Measurements from ENCODE around the gene ADGRE2.
"Not testable (repeated sequence)": the region's sequence is repeated elsewhere in the genome, so short reads cannot be mapped to it uniquely, and the experiment has no call there.

The ADGRE2 gene

GRCh38 chr19:14769201-14769600, 9.2 kb downstream of the ADGRE2 start:
- DNase-seq = no peak
- Histone ChIP-seq H3K4me3 (ENCODE audit: insufficient read depth, low read depth, low read length, poor library complexity, severe bottlenecking) (no peak overlapping the region), H3K27ac (ENCODE audit: insufficient read depth, low read length, poor library complexity, severe bottlenecking) (no peak overlapping the region), H3K27me3 (replicated peaks; ENCODE audit: control insufficient read depth, insufficient read depth, low read length, poor library complexity, severe bottlenecking) (no peaks in the 10 kb centered on the region), H3K36me3 (ENCODE audit: control insufficient read depth, insufficient read depth, low read length) (no peaks in the 10 kb centered on the region), H3K9me3 (ENCODE audit: control insufficient read depth, low read length) (no peaks in the 10 kb centered on the region), H3K4me1 (ENCODE audit: control insufficient read depth, insufficient read depth, low read length, poor library complexity, severe bottlenecking) (no peaks in the 10 kb centered on the region)

GRCh38 chr19:14768001-14768400, 10.4 kb downstream of the ADGRE2 start:
- DNase-seq = no peak
- no peak overlapping the region for H3K4me3 ChIP-seq (ENCODE audit: insufficient read depth, low read depth, low read length, poor library complexity, severe bottlenecking)
- H3K36me3 ChIP-seq (ENCODE audit: control insufficient read depth, insufficient read depth, low read length) = no peaks in the 10 kb centered on the region
- no peaks in the 10 kb centered on the region for H3K9me3 ChIP-seq (ENCODE audit: control insufficient read depth, low read length)
- H3K4me1 ChIP-seq (ENCODE audit: control insufficient read depth, insufficient read depth, low read length, poor library complexity, severe bottlenecking) = no peaks in the 10 kb centered on the region
- H3K27ac ChIP-seq (ENCODE audit: insufficient read depth, low read length, poor library complexity, severe bottlenecking) = no peak overlapping the region
- H3K27me3 ChIP-seq (replicated peaks; ENCODE audit: control insufficient read depth, insufficient read depth, low read length, poor library complexity, severe bottlenecking) = no peaks in the 10 kb centered on the region

DNA sequence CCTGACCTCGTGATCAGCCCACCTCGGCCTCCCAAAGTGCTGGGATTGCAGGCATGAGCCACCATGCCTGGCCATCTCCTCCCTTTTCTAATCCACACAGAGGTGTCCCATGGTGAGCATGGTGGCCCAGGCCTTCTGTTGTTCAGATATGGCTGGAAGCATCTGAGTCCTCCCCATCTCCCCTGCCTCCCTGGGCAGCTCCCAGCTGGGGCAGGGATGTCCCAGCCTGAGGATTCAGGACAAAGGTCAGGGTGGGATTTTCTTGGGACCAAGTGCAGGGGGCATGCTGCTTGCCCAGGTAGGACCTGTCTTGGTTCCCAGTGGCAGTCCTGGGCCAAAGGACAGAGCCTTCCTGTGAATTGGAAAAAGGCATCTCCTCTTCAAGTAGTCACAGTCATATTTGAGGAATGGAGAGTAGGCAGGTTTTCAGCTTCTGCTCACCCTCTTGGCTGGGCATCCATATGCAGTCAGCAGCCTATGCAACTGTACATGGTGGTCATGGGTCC, 10.8 kb downstream of the ADGRE2 start:
- no peaks in the 10 kb centered on the region for H3K27me3 ChIP-seq (replicated peaks; ENCODE audit: control insufficient read depth, insufficient read depth, low read length, poor library complexity, severe bottlenecking)
- no peak for DNase-seq
- H3K4me1 ChIP-seq (ENCODE audit: control insufficient read depth, insufficient read depth, low read length, poor library complexity, severe bottlenecking) = no peaks in the 10 kb centered on the region
- H3K9me3 ChIP-seq (ENCODE audit: control insufficient read depth, low read length) = no peaks in the 10 kb centered on the region
- no peak overlapping the region for H3K4me3 ChIP-seq (ENCODE audit: insufficient read depth, low read depth, low read length, poor library complexity, severe bottlenecking)
- no peak overlapping the region for H3K27ac ChIP-seq (ENCODE audit: insufficient read depth, low read length, poor library complexity, severe bottlenecking)
- H3K36me3 ChIP-seq (ENCODE audit: control insufficient read depth, insufficient read depth, low read length) = no peaks in the 10 kb centered on the region

DNA sequence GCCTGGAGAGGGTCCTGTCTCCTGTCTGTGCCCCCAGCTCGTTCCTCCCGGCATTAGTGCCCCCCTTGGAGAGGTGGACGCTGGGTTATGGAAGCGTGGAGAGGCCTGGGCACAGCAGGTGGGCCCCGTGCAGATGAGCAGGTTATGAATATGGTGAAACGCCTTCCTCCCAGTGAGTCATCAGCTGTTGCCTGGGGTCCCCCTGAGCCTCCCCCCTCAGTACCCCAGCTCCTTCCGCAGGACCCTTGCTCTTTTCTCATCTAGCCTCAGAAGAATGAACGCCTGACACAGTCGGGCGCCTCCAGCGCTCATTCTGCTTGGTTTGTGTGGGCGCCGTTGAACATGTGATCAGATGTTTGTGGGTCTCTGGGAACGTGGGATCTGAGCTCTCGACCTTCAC, 12.5 kb downstream of the ADGRE2 start:
- not testable (repeated sequence) for H3K4me3 ChIP-seq (ENCODE audit: insufficient read depth, low read depth, low read length, poor library complexity, severe bottlenecking)

DNA sequence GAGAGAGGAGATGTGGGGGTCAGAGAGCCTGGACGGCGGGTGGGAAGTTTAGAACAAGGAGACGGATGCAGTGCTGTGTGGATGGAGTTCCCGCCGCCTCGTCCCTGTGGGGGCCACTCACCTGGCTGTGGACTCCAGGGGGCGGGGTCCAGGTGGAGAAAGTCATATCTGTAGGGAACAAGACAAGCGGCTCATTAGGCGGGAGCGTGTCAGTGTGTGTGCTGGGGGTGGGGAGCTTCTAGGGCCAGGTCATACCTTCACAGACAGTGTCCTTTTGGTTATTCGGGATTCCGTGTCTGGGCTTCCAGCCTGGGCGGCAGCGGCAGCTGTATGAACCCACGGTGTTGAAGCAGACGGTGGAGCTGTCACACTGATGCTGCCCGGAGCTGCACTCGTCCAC, 13.0 kb downstream of the ADGRE2 start:
- not testable (repeated sequence) for H3K4me3 ChIP-seq (ENCODE audit: insufficient read depth, low read depth, low read length, poor library complexity, severe bottlenecking); H3K36me3 ChIP-seq (ENCODE audit: control insufficient read depth, insufficient read depth, low read length); H3K4me1 ChIP-seq (ENCODE audit: control insufficient read depth, insufficient read depth, low read length, poor library complexity, severe bottlenecking); H3K27me3 ChIP-seq (replicated peaks; ENCODE audit: control insufficient read depth, insufficient read depth, low read length, poor library complexity, severe bottlenecking); DNase-seq; H3K27ac ChIP-seq (ENCODE audit: insufficient read depth, low read length, poor library complexity, severe bottlenecking); H3K9me3 ChIP-seq (ENCODE audit: control insufficient read depth, low read length)

More for the DNA sequence above, 12.5 kb downstream of the ADGRE2 start:
- H3K9me3 ChIP-seq (ENCODE audit: control insufficient read depth, low read length); H3K4me1 ChIP-seq (ENCODE audit: control insufficient read depth, insufficient read depth, low read length, poor library complexity, severe bottlenecking); H3K36me3 ChIP-seq (ENCODE audit: control insufficient read depth, insufficient read depth, low read length); H3K27ac ChIP-seq (ENCODE audit: insufficient read depth, low read length, poor library complexity, severe bottlenecking); H3K27me3 ChIP-seq (replicated peaks; ENCODE audit: control insufficient read depth, insufficient read depth, low read length, poor library complexity, severe bottlenecking); DNase-seq: not testable (repeated sequence)

GRCh38 chr19:14764401-14764800, 14.0 kb downstream of the ADGRE2 start:
- no peaks in the 10 kb centered on the region for H3K27me3 ChIP-seq (replicated peaks; ENCODE audit: control insufficient read depth, insufficient read depth, low read length, poor library complexity, severe bottlenecking)
- H3K4me3 ChIP-seq (ENCODE audit: insufficient read depth, low read depth, low read length, poor library complexity, severe bottlenecking) = no peak overlapping the region
- H3K9me3 ChIP-seq (ENCODE audit: control insufficient read depth, low read length) = no peaks in the 10 kb centered on the region
- H3K4me1 ChIP-seq (ENCODE audit: control insufficient read depth, insufficient read depth, low read length, poor library complexity, severe bottlenecking) = no peaks in the 10 kb centered on the region
- no peak for DNase-seq
- H3K36me3 ChIP-seq (ENCODE audit: control insufficient read depth, insufficient read depth, low read length) = no peaks in the 10 kb centered on the region
- H3K27ac ChIP-seq (ENCODE audit: insufficient read depth, low read length, poor library complexity, severe bottlenecking) = no peak overlapping the region

GRCh38 chr19:14763497-14764145, 14.7 kb downstream of the ADGRE2 start:
- no peak overlapping the region for H3K4me3 ChIP-seq (ENCODE audit: insufficient read depth, low read depth, low read length, poor library complexity, severe bottlenecking)
- H3K27ac ChIP-seq (ENCODE audit: insufficient read depth, low read length, poor library complexity, severe bottlenecking) = no peak overlapping the region
- no peaks in the 10 kb centered on the region for H3K27me3 ChIP-seq (replicated peaks; ENCODE audit: control insufficient read depth, insufficient read depth, low read length, poor library complexity, severe bottlenecking)

GRCh38 chr19:14762111-14762510, 16.2 kb downstream of the ADGRE2 start:
- Histone ChIP-seq H3K4me3 (ENCODE audit: insufficient read depth, low read depth, low read length, poor library complexity, severe bottlenecking) (no peak overlapping the region), H3K27ac (ENCODE audit: insufficient read depth, low read length, poor library complexity, severe bottlenecking) (no peak overlapping the region), H3K9me3 (ENCODE audit: control insufficient read depth, low read length) (no peaks in the 10 kb centered on the region), H3K4me1 (ENCODE audit: control insufficient read depth, insufficient read depth, low read length, poor library complexity, severe bottlenecking) (no peaks in the 10 kb centered on the region), H3K27me3 (replicated peaks; ENCODE audit: control insufficient read depth, insufficient read depth, low read length, poor library complexity, severe bottlenecking) (no peaks in the 10 kb centered on the region), H3K36me3 (ENCODE audit: control insufficient read depth, insufficient read depth, low read length) (no peaks in the 10 kb centered on the region)
- DNase-seq = no peak

More at GRCh38 chr19:14763497-14764145, 14.7 kb downstream of the ADGRE2 start:
- no peaks in the 10 kb centered on the region for H3K9me3 ChIP-seq (ENCODE audit: control insufficient read depth, low read length)
- no peaks in the 10 kb centered on the region for H3K4me1 ChIP-seq (ENCODE audit: control insufficient read depth, insufficient read depth, low read length, poor library complexity, severe bottlenecking)
- DNase-seq = no peak
- no peaks in the 10 kb centered on the region for H3K36me3 ChIP-seq (ENCODE audit: control insufficient read depth, insufficient read depth, low read length)

- Histone ChIP-seq H3K36me3 (ENCODE audit: control insufficient read depth, insufficient read depth, low read length) (no peaks in the 10 kb centered on the region), H3K4me3 (ENCODE audit: insufficient read depth, low read depth, low read length, poor library complexity, severe bottlenecking) (no peak overlapping the region), H3K4me1 (ENCODE audit: control insufficient read depth, insufficient read depth, low read length, poor library complexity, severe bottlenecking) (no peaks in the 10 kb centered on the region), H3K27ac (ENCODE audit: insufficient read depth, low read length, poor library complexity, severe bottlenecking) (no peak overlapping the region), H3K27me3 (replicated peaks; ENCODE audit: control insufficient read depth, insufficient read depth, low read length, poor library complexity, severe bottlenecking) (no peaks in the 10 kb centered on the region), H3K9me3 (ENCODE audit: control insufficient read depth, low read length) (no peaks in the 10 kb centered on the region)
- no peak for DNase-seq
Observed at GRCh38 chr19:14761607-14762006, 16.8 kb downstream of the ADGRE2 start.

- DNase-seq = no peak
- Histone ChIP-seq H3K27me3 (replicated peaks; ENCODE audit: control insufficient read depth, insufficient read depth, low read length, poor library complexity, severe bottlenecking) (no peaks in the 10 kb centered on the region), H3K27ac (ENCODE audit: insufficient read depth, low read length, poor library complexity, severe bottlenecking) (no peak overlapping the region), H3K4me1 (ENCODE audit: control insufficient read depth, insufficient read depth, low read length, poor library complexity, severe bottlenecking) (no peaks in the 10 kb centered on the region), H3K36me3 (ENCODE audit: control insufficient read depth, insufficient read depth, low read length) (no peaks in the 10 kb centered on the region), H3K9me3 (ENCODE audit: control insufficient read depth, low read length) (no peaks in the 10 kb centered on the region), H3K4me3 (ENCODE audit: insufficient read depth, low read depth, low read length, poor library complexity, severe bottlenecking) (no peak overlapping the region)
Observed at GRCh38 chr19:14758816-14759215, 19.5 kb downstream of the ADGRE2 start.

All from effector memory CD4-positive, alpha-beta T cell (primary cell).